H1 (cell line): ENCODE data around the gene ZCCHC3. TPM values are rescaled to one million over a fixed set of nuclear protein-coding genes. Genes with fewer than 3 reads are reported as not detected.
A peak's percentile ranks its signal among the peaks of the same experiment; 100 is the strongest.

Experiments used
- CTCF ChIA-PET: fragments of 300-600 bp; sonication (Branson Sonifier 250); formaldehyde crosslinking; loops from one replicate; lab custom pipeline; 2021; ENCODE audit not compliant: partially characterized antibody; lab: Charles Lee
- POLR2A ChIA-PET: fragments of 300-600 bp; sonication (Branson Sonifier 250); formaldehyde crosslinking; loops from one replicate; lab custom pipeline; 2021; ENCODE audit warnings: inconsistent platforms; ENCODE audit not compliant: partially characterized antibody; lab: Charles Lee
- DNase-seq, 2 experiments: peaks; one replicate each; pipeline versions ENCODE4 v3.0.0 to v3.0.0-alpha.2; 2010 to 2022; ENCODE audit warnings: low spot score in 2 of 2, low read depth in 1 of 2, mixed read lengths in 1 of 2
- FAIRE-seq: peaks from 2 replicates; lab custom pipeline; 2011; peaks lifted over from hg19 to GRCh38; lab: Jason Lieb, UNC
- H2AFZ ChIP-seq: 2 replicates; pipeline ENCODE4 v1.8.1; 2012; ENCODE audit warnings: low read length, inconsistent platforms
- H2AK5ac ChIP-seq: 2 replicates; pipeline ENCODE4 v1.6.1; 2013; ENCODE audit warnings: low read depth, low read length
- H2BK120ac ChIP-seq: replicated peaks from 2 replicates; pipeline ENCODE3; 2013; ENCODE audit warnings: low read depth, low read length, inconsistent platforms
- H2BK12ac ChIP-seq: 2 replicates; pipeline ENCODE4 v1.6.1; 2013; ENCODE audit warnings: low read depth, low read length
- H2BK15ac ChIP-seq: 2 replicates; pipeline ENCODE4 v1.6.1; 2013; ENCODE audit warnings: low read length
- H2BK20ac ChIP-seq: 2 replicates; pipeline ENCODE4 v1.6.1; 2013; ENCODE audit warnings: low read length
- H2BK5ac ChIP-seq: 2 replicates; pipeline ENCODE4 v1.6.1; 2013; ENCODE audit warnings: low read depth, low read length
- H3K14ac ChIP-seq: 2 replicates; pipeline ENCODE4 v1.6.1; 2013; ENCODE audit warnings: inconsistent platforms; ENCODE audit not compliant: insufficient read length
- H3K18ac ChIP-seq: 2 replicates; pipeline ENCODE4 v1.6.1; 2013; ENCODE audit warnings: low read length; ENCODE audit errors: extremely low read depth
- H3K23ac ChIP-seq: 2 replicates; pipeline ENCODE4 v1.6.1; 2013; ENCODE audit warnings: inconsistent platforms; ENCODE audit not compliant: insufficient read length
- H3K23me2 ChIP-seq: 2 replicates; pipeline ENCODE4 v1.6.1; 2013; ENCODE audit warnings: low read depth, low read length
- H3K27ac ChIP-seq: 2 replicates; pipeline ENCODE4 v1.6.1; 2011; ENCODE audit warnings: low read depth, low read length, inconsistent platforms
- H3K27me3 ChIP-seq, 4 experiments: replicated peaks in 1 of 4; 1 replicate in 1 of 4; 2 replicates in 3 of 4; pipeline versions ENCODE4 v1.6.1 to v1.8.1; 2011 to 2013; ENCODE audit warnings: low read length in 3 of 4, mild to moderate bottlenecking in 3 of 4, inconsistent platforms in 2 of 4, mixed read lengths in 2 of 4, moderate library complexity in 1 of 4; ENCODE audit not compliant: control insufficient read depth in 3 of 4, insufficient read depth in 3 of 4; ENCODE audit errors: extremely low read depth in 1 of 4
- H3K36me3 ChIP-seq, 4 experiments: 2 replicates each; pipeline versions ENCODE4 v1.6.1 to v1.8.1; 2011 to 2013; ENCODE audit warnings: mild to moderate bottlenecking in 4 of 4, low read length in 3 of 4, moderate library complexity in 2 of 4, control low read depth in 1 of 4, inconsistent platforms in 1 of 4; ENCODE audit not compliant: insufficient read depth in 4 of 4, control insufficient read depth in 2 of 4
- H3K4ac ChIP-seq: replicated peaks from 2 replicates; pipeline ENCODE3; 2013; ENCODE audit warnings: low read length, low read depth, mixed read lengths, inconsistent platforms; ENCODE audit not compliant: insufficient read length
- H3K4me1 ChIP-seq, 4 experiments: replicated peaks in 1 of 4; 1 replicate in 1 of 4; 2 replicates in 3 of 4; pipeline versions ENCODE4 v1.6.1 to v1.8.1; 2011 to 2013; ENCODE audit warnings: low read length in 3 of 4, inconsistent platforms in 2 of 4, mixed read lengths in 1 of 4; ENCODE audit not compliant: insufficient read depth in 4 of 4, control insufficient read depth in 3 of 4
- H3K4me2 ChIP-seq, 2 experiments: 2 replicates each; pipeline versions ENCODE4 v1.6.1 to v1.8.1; 2011 to 2013; ENCODE audit warnings: low read depth in 2 of 2, low read length in 2 of 2, control low read depth in 1 of 2, inconsistent platforms in 1 of 2, mild to moderate bottlenecking in 1 of 2; ENCODE audit not compliant: insufficient read depth in 1 of 2
- H3K4me3 ChIP-seq, 4 experiments: fragments of 200-600, 300-600 bp in 1 of 4; sonication (generic), shearing (Covaris generic), sonication (Bioruptor Twin) in 1 of 4; 2 replicates each; pipeline versions ENCODE4 v1.5.1 to v1.8.1; 2011 to 2016; ENCODE audit warnings: low read length in 4 of 4, low read depth in 3 of 4, control low read depth in 2 of 4, inconsistent platforms in 2 of 4, mild to moderate bottlenecking in 2 of 4, mixed read lengths in 1 of 4, moderate library complexity in 1 of 4; ENCODE audit not compliant: insufficient read depth in 2 of 4; ENCODE audit errors: extremely low read depth in 1 of 4
- H3K56ac ChIP-seq: replicated peaks from 2 replicates; pipeline ENCODE3; 2013; ENCODE audit warnings: low read depth, mild to moderate bottlenecking, mixed read lengths, low read length, inconsistent platforms; ENCODE audit not compliant: insufficient read length
- H3K79me1 ChIP-seq: 2 replicates; pipeline ENCODE4 v1.6.1; 2013; ENCODE audit warnings: low read depth, low read length, control low read depth
- H3K79me2 ChIP-seq, 2 experiments: 2 replicates each; pipeline versions ENCODE4 v1.6.1 to v1.8.1; 2012 to 2013; ENCODE audit warnings: low read length in 2 of 2, mild to moderate bottlenecking in 2 of 2, inconsistent platforms in 1 of 2; ENCODE audit not compliant: insufficient read depth in 2 of 2, control insufficient read depth in 1 of 2
- H3K9ac ChIP-seq, 4 experiments: replicated peaks in 1 of 4; 1 replicate in 1 of 4; 2 replicates in 3 of 4; pipeline versions ENCODE4 v1.6.1 to v1.8.1; 2011 to 2013; ENCODE audit warnings: low read depth in 3 of 4, low read length in 3 of 4, control low read depth in 2 of 4, mild to moderate bottlenecking in 2 of 4, moderate library complexity in 2 of 4, inconsistent platforms in 1 of 4; ENCODE audit errors: extremely low read depth in 1 of 4
- H3K9me3 ChIP-seq, 2 experiments: 2 replicates each; pipeline versions ENCODE4 v1.6.1 to v1.8.1; 2012 to 2013; ENCODE audit warnings: mild to moderate bottlenecking in 2 of 2, moderate library complexity in 2 of 2, control low read depth in 1 of 2, inconsistent platforms in 1 of 2, low read depth in 1 of 2, low read length in 1 of 2, mixed read lengths in 1 of 2; ENCODE audit not compliant: insufficient read depth in 2 of 2
- H4K20me1 ChIP-seq, 2 experiments: replicated peaks in 1 of 2; 2 replicates each; pipeline versions ENCODE3 to v1.8.1; 2011 to 2013; ENCODE audit warnings: inconsistent platforms in 2 of 2, low read length in 2 of 2, mild to moderate bottlenecking in 1 of 2; ENCODE audit not compliant: insufficient read depth in 2 of 2, control insufficient read depth in 1 of 2
- H4K5ac ChIP-seq: 2 replicates; pipeline ENCODE4 v1.6.1; 2013; ENCODE audit warnings: low read length, low read depth, mixed read lengths, inconsistent platforms; ENCODE audit not compliant: insufficient read length
- H4K8ac ChIP-seq: 2 replicates; pipeline ENCODE4 v1.8.0; 2013; ENCODE audit warnings: mild to moderate bottlenecking, moderate library complexity, low read length, inconsistent platforms; ENCODE audit not compliant: insufficient read depth; ENCODE audit errors: extremely low read depth
- H4K91ac ChIP-seq: replicated peaks from 2 replicates; pipeline ENCODE3; 2013; ENCODE audit warnings: low read length, mixed read lengths, inconsistent platforms; ENCODE audit not compliant: insufficient read length
- CREB1 ChIP-seq: IDR thresholded peaks from 2 replicates; pipeline ENCODE4 v1.6.1; 2012; ENCODE audit warnings: inconsistent platforms
- EZH2 ChIP-seq: fragments of 200-600 bp; sonication (generic); IDR thresholded peaks from 2 replicates; pipeline ENCODE4 v1.7.1; 2012; ENCODE audit warnings: low read depth, mild to moderate bottlenecking, moderate library complexity, low read length, inconsistent platforms; ENCODE audit not compliant: severe bottlenecking
- FOSL1 ChIP-seq: IDR thresholded peaks from 2 replicates; pipeline ENCODE4 v1.6.1; 2011; ENCODE audit warnings: mild to moderate bottlenecking, low read depth, low read length, moderate library complexity; ENCODE audit not compliant: insufficient read depth
- POLR2A ChIP-seq, 2 experiments: IDR thresholded peaks; 1 replicate in 1 of 2; 2 replicates in 1 of 2; pipeline ENCODE4 v1.6.1; 2011; ENCODE audit warnings: low read depth in 2 of 2, low read length in 2 of 2, mild to moderate bottlenecking in 2 of 2; ENCODE audit errors: control extremely low read depth in 1 of 2
- SIRT6 ChIP-seq: IDR thresholded peaks from one replicate; pipeline ENCODE4 v1.7.1; 2012; ENCODE audit warnings: low read length, inconsistent platforms
- SP1 ChIP-seq: IDR thresholded peaks from 2 replicates; pipeline ENCODE4 v1.6.1; 2011; ENCODE audit warnings: low read depth, low read length
- WGBS, 2 experiments: shearing (Covaris generic) in 1 of 2; methylation state at CpG; one replicate each; pipeline versions ENCODE4 v1.1.6 to v1.1.7; 2013 to 2015; ENCODE audit warnings: low lambda C conversion rate in 2 of 2, mixed read lengths in 2 of 2, inconsistent platforms in 1 of 2, low coverage in 1 of 2, missing lambda C conversion rate in 1 of 2; ENCODE audit not compliant: insufficient replicate concordance in 2 of 2, insufficient coverage in 1 of 2, insufficient read length in 1 of 2; ENCODE audit errors: extremely low coverage in 1 of 2, missing lambda C conversion rate in 1 of 2; 5-methylcytosine and 5-hydroxymethylcytosine counted together
- polyA plus RNA-seq, 7 experiments: library from polyadenylated mRNA; depleted of rRNA in 3 of 7; stranded (reverse) in 5 of 7; unstranded in 2 of 7; fragments of >200 nt in 5 of 7; fragments of 200-250 nt in 2 of 7; gene quantifications; 1 replicate in 5 of 7; 2 replicates in 1 of 7; 4 replicates in 1 of 7; pipeline versions ENCODE4 v1.2.1 to v1.2.3, GENCODE V29; 2011 to 2013; ENCODE audit warnings: missing spikeins in 2 of 7, mixed read lengths in 2 of 7
- total RNA-seq: library from RNA; stranded (reverse); fragmentation: NEBNext Ultra II Directional; extraction: Animal tissue kit (Norgen Biotek cat#: 25700); gene quantifications from 2 replicates; pipeline ENCODE4 v1.2.1, GENCODE V29; 2021
- TF ChIP-seq, protein P1 (sequence below): IDR thresholded peaks from 2 replicates; pipeline ENCODE4 v1.6.1; 2011; ENCODE audit warnings: low read depth, mild to moderate bottlenecking, low read length; ENCODE audit not compliant: insufficient read depth
- TF ChIP-seq, protein P2 (sequence below), 3 experiments: IDR thresholded peaks; 1 replicate in 2 of 3; 2 replicates in 1 of 3; pipeline versions ENCODE4 v1.5.1 to v1.6.1; 2011; ENCODE audit warnings: low read length in 3 of 3, mild to moderate bottlenecking in 3 of 3, inconsistent platforms in 2 of 3, low read depth in 1 of 3, moderate library complexity in 1 of 3; ENCODE audit not compliant: insufficient read depth in 1 of 3; ENCODE audit errors: control extremely low read depth in 1 of 3

The ZCCHC3 gene
- total and polyA plus RNA-seq, 2 of the 8 experiments (the other 6 are each of a cell fraction or from before 2014, with no cell fraction given) = 33.7 to 52.4 TPM

DNA sequence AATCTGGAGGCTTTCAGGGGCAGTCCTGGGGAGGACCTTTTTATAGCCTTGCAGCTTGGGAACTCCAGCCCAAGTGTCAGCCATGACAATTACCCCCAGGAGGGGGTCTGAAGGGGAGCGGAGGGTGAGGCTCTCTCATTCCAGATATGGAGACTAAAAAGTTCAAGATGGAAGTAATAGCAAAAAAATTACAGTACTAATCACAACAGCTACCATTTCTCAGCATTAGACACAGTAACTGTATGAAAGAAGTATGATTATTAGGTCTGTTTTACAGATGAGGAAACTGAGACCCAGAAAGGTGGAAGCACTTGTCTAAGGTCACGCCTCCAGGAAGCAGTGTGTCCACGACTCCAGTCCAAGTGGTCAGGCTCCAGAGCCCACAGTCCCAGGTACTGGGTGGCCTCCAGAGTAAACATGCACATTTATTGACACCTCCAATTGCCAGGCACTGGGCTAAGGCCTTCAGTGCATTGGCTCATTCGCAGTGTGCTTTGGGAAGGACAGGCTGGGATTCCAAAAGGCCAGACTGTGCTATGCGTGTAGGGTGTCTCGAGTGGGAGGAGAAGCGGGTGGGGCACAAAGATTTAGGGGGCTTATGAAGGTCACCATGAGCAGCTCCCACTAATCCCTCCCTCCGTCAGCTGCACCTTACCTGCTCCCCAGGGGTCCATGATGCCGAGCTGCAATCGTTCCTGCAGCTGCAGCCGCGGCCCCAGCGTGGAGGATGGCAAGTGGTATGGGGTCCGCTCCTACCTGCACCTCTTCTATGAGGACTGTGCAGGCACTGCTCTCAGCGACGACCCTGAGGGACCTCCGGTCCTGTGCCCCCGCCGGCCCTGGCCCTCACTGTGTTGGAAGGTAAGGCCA lies 51.8 kb downstream of the ZCCHC3 start:
- peaks cover 3% of the 10 kb centered on the region; the same call in 1 of the 2 replicates for H3K79me1 ChIP-seq
- H2AFZ ChIP-seq = no peak overlapping the region
- no peak overlapping the region for H3K23ac ChIP-seq
- CTCF ChIA-PET = interaction anchor here (0.6 to 1.9 kb wide), 6 partner anchors 19 to 421 kb away, joined by 3 to 4 read pairs (median 4); no protein-coding TSS in a partner anchor
- no peaks in the 10 kb centered on the region for H3K79me2 ChIP-seq
- no peak overlapping the region for H3K14ac ChIP-seq
- FAIRE-seq (no peak), DNase-seq (no peak)
- peaks cover 2% of the 10 kb centered on the region in 2 experiments for H4K20me1 ChIP-seq
- H3K36me3 ChIP-seq = no peaks in the 10 kb centered on the region
- H3K56ac ChIP-seq = no peak overlapping the region
- no peak overlapping the region; the same call in 1 of the 2 replicates for H2BK5ac ChIP-seq
- H3K4me2 ChIP-seq = peak overlapping the region; percentile 97; a peak in 3 of 4 replicates
- no peak overlapping the region for H4K8ac ChIP-seq
- H2AK5ac ChIP-seq = no peak overlapping the region; the same call in 1 of the 2 replicates
- no peak overlapping the region for H2BK12ac ChIP-seq
- no peak overlapping the region for H3K18ac ChIP-seq
- H3K9me3 ChIP-seq = no peaks in the 10 kb centered on the region
- H3K27me3 ChIP-seq = peaks cover 0 to 3% (median 0%) of the 10 kb centered on the region in 4 experiments; a peak in 3 of 7 replicates
- no peak overlapping the region for H2BK20ac ChIP-seq
- H3K9ac ChIP-seq = no peak overlapping the region
- H3K4ac ChIP-seq = no peak overlapping the region
- H3K4me1 ChIP-seq = peaks cover 0 to 12% (median 8%) of the 10 kb centered on the region in 4 experiments; a peak in 4 of 7 replicates
- no peak overlapping the region for H3K27ac ChIP-seq
- WGBS, 2 experiments = 94% methylated on average over 19 of the region's 19 CpGs; no CpG with 5 or more reads in 1 of the 2 experiments
- POLR2A ChIA-PET = interaction anchor here (1.2 to 5.7 kb wide), 5 partner anchors 12 to 94 kb away, joined by 4 to 36 read pairs (median 13); partner anchors contain the start of genes SOX12 and TRIB3
- H3K4me3 ChIP-seq = peak overlapping the region in 1 of 4 experiments; percentile 90; a peak in 2 of 8 replicates
- H4K5ac ChIP-seq = no peak overlapping the region
- no peak overlapping the region for H2BK120ac ChIP-seq
- 0 out of 2 replicates have a peak overlapping the region, but pooled peaks have one; percentile 29 for H2BK15ac ChIP-seq
- no peak overlapping the region for H4K91ac ChIP-seq
- peaks cover 16% of the 10 kb centered on the region for H3K23me2 ChIP-seq
- TF ChIP-seq FOSL1 (no peak), SP1 (no peak), POLR2A (IDR thresholded peaks at IDR 0.05; ENCODE audit: control extremely low read depth in 1 of 2, low read depth in 2 of 2, low read length in 2 of 2) (no peak), CREB1 (no peak), EZH2 (no peak), SIRT6 (no peak)
- TF ChIP-seq, protein P1, sequence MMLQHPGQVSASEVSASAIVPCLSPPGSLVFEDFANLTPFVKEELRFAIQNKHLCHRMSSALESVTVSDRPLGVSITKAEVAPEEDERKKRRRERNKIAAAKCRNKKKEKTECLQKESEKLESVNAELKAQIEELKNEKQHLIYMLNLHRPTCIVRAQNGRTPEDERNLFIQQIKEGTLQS = no peak
- TF ChIP-seq, protein P2, sequence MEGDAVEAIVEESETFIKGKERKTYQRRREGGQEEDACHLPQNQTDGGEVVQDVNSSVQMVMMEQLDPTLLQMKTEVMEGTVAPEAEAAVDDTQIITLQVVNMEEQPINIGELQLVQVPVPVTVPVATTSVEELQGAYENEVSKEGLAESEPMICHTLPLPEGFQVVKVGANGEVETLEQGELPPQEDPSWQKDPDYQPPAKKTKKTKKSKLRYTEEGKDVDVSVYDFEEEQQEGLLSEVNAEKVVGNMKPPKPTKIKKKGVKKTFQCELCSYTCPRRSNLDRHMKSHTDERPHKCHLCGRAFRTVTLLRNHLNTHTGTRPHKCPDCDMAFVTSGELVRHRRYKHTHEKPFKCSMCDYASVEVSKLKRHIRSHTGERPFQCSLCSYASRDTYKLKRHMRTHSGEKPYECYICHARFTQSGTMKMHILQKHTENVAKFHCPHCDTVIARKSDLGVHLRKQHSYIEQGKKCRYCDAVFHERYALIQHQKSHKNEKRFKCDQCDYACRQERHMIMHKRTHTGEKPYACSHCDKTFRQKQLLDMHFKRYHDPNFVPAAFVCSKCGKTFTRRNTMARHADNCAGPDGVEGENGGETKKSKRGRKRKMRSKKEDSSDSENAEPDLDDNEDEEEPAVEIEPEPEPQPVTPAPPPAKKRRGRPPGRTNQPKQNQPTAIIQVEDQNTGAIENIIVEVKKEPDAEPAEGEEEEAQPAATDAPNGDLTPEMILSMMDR (IDR thresholded peaks at IDR 0.05; ENCODE audit: control extremely low read depth in 1 of 3, insufficient read depth in 1 of 3, low read depth in 1 of 3, low read length in 3 of 3) = no peak
